GM20431 (cell line): Measurements from ENCODE around the gene KRTAP4-4.
"Not testable (repeated sequence)": the region's sequence is repeated elsewhere in the genome, so short reads cannot be mapped to it uniquely, and the experiment has no call there.

Experiments used
- in situ Hi-C: fragments of 300-500 bp; cut with MseI, MboI; formaldehyde crosslinking; loops from one replicate; pipeline ENCODE4 v1.15.0; 2020; ENCODE audit warnings: low sequenced_read_pairs; ENCODE audit not compliant: unreplicated experiment

KRTAP4-4 gene

DNA sequence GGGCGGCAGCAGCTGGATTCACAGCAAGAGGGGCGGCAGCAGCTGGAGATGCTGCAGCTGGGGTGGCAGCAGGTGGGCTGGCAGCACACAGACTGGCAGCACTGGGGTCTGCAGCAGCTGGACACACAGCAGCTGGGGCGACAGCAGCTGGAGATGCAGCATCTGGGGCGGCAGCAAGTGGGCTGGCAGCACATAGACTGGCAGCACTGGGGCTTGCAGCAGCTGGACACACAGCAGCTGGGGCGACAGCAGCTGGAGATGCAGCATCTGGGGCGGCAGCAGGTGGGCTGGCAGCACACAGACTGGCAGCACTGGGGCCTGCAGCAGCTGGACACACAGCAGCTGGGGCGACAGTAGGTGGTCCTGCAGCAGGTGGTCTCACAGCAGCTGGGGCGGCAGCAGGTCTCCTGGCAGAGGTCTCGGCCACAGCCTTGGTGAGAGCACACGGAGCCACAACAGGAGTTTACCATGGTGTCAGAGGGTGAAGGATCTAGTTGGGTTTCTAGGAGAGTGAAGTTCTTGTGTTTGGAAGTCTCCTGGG, 42.6 kb downstream of the KRTAP4-4 start, which contains the start of gene KRTAP4-11:
TSS of gene KRTAP4-11 (minus strand) at position 528 of the 541 bp plus-strand sequence. CDS start at position 470, 58 bp downstream.
- in situ Hi-C loops = not testable (repeated sequence)

DNA sequence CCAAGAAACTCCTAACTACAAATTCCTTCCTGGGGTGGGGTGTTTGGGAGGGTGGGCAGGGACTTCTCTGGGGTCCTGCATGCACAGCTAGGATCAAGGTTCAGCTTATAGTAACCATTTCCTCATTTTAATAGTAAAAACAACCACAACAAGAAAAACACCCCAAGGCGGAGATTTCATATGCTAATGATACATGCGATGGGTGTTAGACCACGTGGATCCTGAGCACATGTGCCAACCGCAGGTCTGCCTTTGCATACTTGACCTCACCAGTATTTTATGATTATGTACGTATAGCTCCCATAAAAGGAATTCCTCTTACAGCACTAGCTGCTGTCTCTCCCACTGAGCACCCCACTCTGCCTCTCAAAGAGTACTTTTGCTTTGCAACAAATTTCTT, 44.3 kb downstream of the KRTAP4-4 start:
- in situ Hi-C loops = no loop called here

DNA sequence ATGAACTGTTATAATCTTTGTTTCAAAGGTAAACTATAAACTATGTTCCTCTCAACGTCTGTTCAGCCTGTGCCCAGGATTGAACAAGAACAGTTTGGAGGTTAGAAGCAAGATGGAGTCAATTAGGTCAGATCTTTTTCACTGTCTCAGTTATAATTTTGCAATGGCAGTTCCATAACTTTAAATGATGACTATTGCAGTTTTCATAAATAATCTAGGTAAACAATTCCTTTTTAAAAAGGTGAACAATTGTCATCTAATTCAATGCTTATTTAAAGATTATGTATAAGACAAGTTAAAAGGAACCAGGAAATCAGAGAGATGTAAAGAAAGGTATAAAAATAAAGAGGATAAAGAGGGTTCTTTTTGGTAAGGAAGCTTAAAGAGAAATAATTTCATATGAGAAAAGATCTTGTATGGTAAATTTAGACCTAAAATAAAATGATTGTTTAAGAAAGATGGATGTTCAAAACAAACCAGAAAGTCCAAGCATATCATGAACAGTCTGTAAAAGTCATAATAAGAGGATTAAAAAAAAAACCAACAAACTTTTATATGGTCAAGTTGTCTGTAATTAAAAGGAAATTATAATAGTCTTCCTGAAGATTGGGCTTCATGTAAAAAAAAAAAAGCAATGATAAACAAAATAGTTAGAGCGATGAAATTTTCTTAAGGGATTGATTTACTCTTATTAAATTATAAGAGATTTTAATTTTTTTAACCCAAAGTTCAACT, 49.2 kb downstream of the KRTAP4-4 start:
- in situ Hi-C loops = no loop called here
